GM12878 (cell line): ENCODE results near the gene ZNF267. TPM values are rescaled to one million over a fixed set of nuclear protein-coding genes. Genes with fewer than 3 reads are reported as not detected.
A peak's percentile ranks its signal among the peaks of the same experiment; 100 is the strongest.

ENCODE experiments used
- ASH2L ChIP-seq: fragments of 300-600, 200-600 bp; sonication (generic); IDR thresholded peaks from 2 replicates; pipeline ENCODE4 v1.6.1; 2017; ENCODE audit warnings: low read depth, mild to moderate bottlenecking, borderline replicate concordance
- CBFB ChIP-seq: IDR thresholded peaks from 2 replicates; pipeline ENCODE4 v1.6.1; 2016; ENCODE audit warnings: antibody characterized with exemption, low read depth
- CBX3 ChIP-seq: fragments of 200-600 bp; sonication (generic); IDR thresholded peaks from 2 replicates; pipeline ENCODE4 v1.6.1; 2016; ENCODE audit warnings: low read depth, borderline replicate concordance
- CEBPB ChIP-seq, 2 experiments: fragments of 150-350 bp in 1 of 2; IDR thresholded peaks; 2 replicates each; pipeline ENCODE4 v1.6.1; 2012 to 2014; ENCODE audit warnings: low read depth in 2 of 2, low read length in 2 of 2, borderline replicate concordance in 1 of 2, inconsistent platforms in 1 of 2
- DPF2 ChIP-seq: fragments of 450-650 bp; IDR thresholded peaks from 2 replicates; pipeline ENCODE4 v1.6.1; 2017; ENCODE audit warnings: mild to moderate bottlenecking
- FOS ChIP-seq: IDR thresholded peaks from 3 replicates; pipeline ENCODE4 v1.6.1; 2011; ENCODE audit warnings: borderline replicate concordance; ENCODE audit not compliant: insufficient read length; ENCODE audit errors: extremely low read depth
- GATAD2B ChIP-seq: fragments of 450-650 bp; conservative IDR thresholded peaks from 2 replicates; pipeline ENCODE4 v1.6.1; 2017; ENCODE audit warnings: low read depth, mild to moderate bottlenecking, moderate library complexity
- HDGF ChIP-seq: fragments of 450-650 bp; IDR thresholded peaks from 2 replicates; pipeline ENCODE4 v1.6.1; 2016; ENCODE audit warnings: antibody characterized with exemption
- LARP7 ChIP-seq: fragments of 450-650 bp; IDR thresholded peaks from 2 replicates; pipeline ENCODE4 v1.6.1; 2017; ENCODE audit warnings: mild to moderate bottlenecking
- MYB ChIP-seq: fragments of 150-350 bp; IDR thresholded peaks from 2 replicates; pipeline ENCODE4 v1.6.1; 2014; ENCODE audit warnings: mild to moderate bottlenecking, low read depth, low read length, borderline replicate concordance
- PAX8 ChIP-seq: fragments of 450-650 bp; IDR thresholded peaks from 2 replicates; pipeline ENCODE4 v1.6.1; 2017; ENCODE audit warnings: mild to moderate bottlenecking, moderate library complexity
- PML ChIP-seq: IDR thresholded peaks from 2 replicates; pipeline ENCODE4 v1.6.1; 2012; ENCODE audit warnings: low read length, inconsistent platforms
- POLR2A ChIP-seq: IDR thresholded peaks from 2 replicates; pipeline ENCODE4 v1.6.1; 2011; ENCODE audit warnings: low read depth, mild to moderate bottlenecking, low read length
- RBBP5 ChIP-seq: fragments of 200-600 bp; sonication (generic); conservative IDR thresholded peaks from 2 replicates; pipeline ENCODE4 v1.6.1; 2016
- RELA ChIP-seq: fragments of 450-650 bp; IDR thresholded peaks from 2 replicates; pipeline ENCODE4 v1.8.0; 2014; ENCODE audit warnings: borderline replicate concordance; ENCODE audit not compliant: partially characterized antibody
- TBL1XR1 ChIP-seq: IDR thresholded peaks from 2 replicates; pipeline ENCODE4 v1.6.1; 2012; ENCODE audit warnings: low read depth, low read length, improper control_type of control experiment
- polyA plus RNA-seq, 11 experiments: library from polyadenylated mRNA; depleted of rRNA in 4 of 11; unstranded in 6 of 11; stranded (reverse) in 5 of 11; fragments of >200 nt; fragmentation: Nextera tagmentation in 4 of 11; fragmentation: Illumina TruSeq in 1 of 11; extraction: Ambion mirVana in 4 of 11; extraction: Trizol in 1 of 11; gene quantifications; 1 replicate in 1 of 11; 2 replicates in 10 of 11; pipeline versions ENCODE4 v1.2.1 to v1.2.3, GENCODE V29; 2011 to 2016; ENCODE audit warnings: inconsistent platforms in 2 of 11, missing spikeins in 2 of 11, low read depth in 1 of 11
- total RNA-seq, 4 experiments: library from RNA; depleted of rRNA in 3 of 4; stranded (reverse); fragments of >200 nt in 3 of 4; fragmentation: Illumina TruSeq in 1 of 4; extraction: Trizol in 1 of 4; gene quantifications; 2 replicates each; pipeline versions ENCODE4 v1.2.1 to v1.2.3, GENCODE V29; 2013 to 2021
- TF ChIP-seq, protein P1 (sequence below): IDR thresholded peaks from 2 replicates; pipeline ENCODE4 v1.6.1; 2012; ENCODE audit warnings: mild to moderate bottlenecking, low read depth, low read length
- TF ChIP-seq, protein P2 (sequence below): fragments of 450-650 bp; IDR thresholded peaks from 2 replicates; pipeline ENCODE4 v1.6.1; 2017; ENCODE audit warnings: mild to moderate bottlenecking, moderate library complexity
- TF ChIP-seq, protein P3 (sequence below): fragments of 150-350 bp; IDR thresholded peaks from 2 replicates; pipeline ENCODE4 v1.6.1; 2014; ENCODE audit warnings: mild to moderate bottlenecking, low read depth, low read length

Gene ZNF267
- total and polyA plus RNA-seq, 10 of the 15 experiments (the other 5 are each of a cell fraction or from before 2014, with no cell fraction given), result 16.3 to 54.6 (median 29.6) TPM

DNA sequence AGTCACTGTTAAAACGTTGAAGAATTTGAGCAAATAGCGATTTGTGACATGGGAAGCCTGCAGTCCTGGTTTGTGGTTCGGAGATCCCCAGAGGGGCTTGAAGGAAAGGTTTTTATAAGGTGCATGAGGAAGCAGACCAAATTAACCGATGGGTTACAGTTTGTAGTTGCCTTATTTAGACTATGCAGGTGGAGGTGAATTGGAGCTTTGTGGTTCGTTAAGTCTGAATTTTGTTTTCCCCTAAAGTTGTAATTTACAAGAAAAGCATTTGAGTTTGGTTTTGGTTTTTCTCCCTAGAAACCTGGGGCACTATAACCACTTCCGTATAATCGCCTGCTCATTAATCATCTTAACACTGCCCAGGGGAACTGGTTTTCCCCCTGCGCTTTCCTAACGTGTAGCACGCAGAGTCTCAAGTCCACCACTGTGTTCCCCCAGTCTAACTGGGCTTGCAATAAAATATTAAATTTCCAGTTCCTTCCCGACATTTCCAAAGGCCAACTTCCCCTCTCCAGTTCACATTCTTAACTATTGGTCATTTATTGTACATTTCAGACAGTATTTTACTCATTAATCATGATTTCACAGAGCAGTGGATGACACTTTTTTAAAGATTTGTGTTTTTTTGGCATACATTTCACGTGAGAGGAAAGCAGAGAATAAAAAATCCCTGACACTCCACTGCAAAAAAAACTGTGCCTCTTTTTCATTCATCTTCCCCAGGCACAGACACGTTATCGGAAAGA, 932 bp downstream of the ZNF267 start (continued):
- TF ChIP-seq CBFB (peak; percentile 83), HDGF (no peak), PML (0 out of 2 replicates have a peak, but pooled peaks have one; percentile 13), CBX3 (no peak), MYB (peak; percentile 75; the same call in 1 of the 2 replicates), TBL1XR1 (peak; percentile 52; the same call in 1 of the 2 replicates), DPF2 (peak; percentile 93), GATAD2B (no peak), PAX8 (no peak), RELA (peak; percentile 94), POLR2A (no peak), LARP7 (no peak), FOS (no peak), ASH2L (no peak), RBBP5 (no peak), CEBPB (IDR thresholded peaks at IDR 0.05; ENCODE audit: borderline replicate concordance in 1 of 2, low read depth in 2 of 2, low read length in 2 of 2) (no peak)
- TF ChIP-seq, protein P1, sequence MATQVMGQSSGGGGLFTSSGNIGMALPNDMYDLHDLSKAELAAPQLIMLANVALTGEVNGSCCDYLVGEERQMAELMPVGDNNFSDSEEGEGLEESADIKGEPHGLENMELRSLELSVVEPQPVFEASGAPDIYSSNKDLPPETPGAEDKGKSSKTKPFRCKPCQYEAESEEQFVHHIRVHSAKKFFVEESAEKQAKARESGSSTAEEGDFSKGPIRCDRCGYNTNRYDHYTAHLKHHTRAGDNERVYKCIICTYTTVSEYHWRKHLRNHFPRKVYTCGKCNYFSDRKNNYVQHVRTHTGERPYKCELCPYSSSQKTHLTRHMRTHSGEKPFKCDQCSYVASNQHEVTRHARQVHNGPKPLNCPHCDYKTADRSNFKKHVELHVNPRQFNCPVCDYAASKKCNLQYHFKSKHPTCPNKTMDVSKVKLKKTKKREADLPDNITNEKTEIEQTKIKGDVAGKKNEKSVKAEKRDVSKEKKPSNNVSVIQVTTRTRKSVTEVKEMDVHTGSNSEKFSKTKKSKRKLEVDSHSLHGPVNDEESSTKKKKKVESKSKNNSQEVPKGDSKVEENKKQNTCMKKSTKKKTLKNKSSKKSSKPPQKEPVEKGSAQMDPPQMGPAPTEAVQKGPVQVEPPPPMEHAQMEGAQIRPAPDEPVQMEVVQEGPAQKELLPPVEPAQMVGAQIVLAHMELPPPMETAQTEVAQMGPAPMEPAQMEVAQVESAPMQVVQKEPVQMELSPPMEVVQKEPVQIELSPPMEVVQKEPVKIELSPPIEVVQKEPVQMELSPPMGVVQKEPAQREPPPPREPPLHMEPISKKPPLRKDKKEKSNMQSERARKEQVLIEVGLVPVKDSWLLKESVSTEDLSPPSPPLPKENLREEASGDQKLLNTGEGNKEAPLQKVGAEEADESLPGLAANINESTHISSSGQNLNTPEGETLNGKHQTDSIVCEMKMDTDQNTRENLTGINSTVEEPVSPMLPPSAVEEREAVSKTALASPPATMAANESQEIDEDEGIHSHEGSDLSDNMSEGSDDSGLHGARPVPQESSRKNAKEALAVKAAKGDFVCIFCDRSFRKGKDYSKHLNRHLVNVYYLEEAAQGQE, result no peak
- TF ChIP-seq, protein P2, sequence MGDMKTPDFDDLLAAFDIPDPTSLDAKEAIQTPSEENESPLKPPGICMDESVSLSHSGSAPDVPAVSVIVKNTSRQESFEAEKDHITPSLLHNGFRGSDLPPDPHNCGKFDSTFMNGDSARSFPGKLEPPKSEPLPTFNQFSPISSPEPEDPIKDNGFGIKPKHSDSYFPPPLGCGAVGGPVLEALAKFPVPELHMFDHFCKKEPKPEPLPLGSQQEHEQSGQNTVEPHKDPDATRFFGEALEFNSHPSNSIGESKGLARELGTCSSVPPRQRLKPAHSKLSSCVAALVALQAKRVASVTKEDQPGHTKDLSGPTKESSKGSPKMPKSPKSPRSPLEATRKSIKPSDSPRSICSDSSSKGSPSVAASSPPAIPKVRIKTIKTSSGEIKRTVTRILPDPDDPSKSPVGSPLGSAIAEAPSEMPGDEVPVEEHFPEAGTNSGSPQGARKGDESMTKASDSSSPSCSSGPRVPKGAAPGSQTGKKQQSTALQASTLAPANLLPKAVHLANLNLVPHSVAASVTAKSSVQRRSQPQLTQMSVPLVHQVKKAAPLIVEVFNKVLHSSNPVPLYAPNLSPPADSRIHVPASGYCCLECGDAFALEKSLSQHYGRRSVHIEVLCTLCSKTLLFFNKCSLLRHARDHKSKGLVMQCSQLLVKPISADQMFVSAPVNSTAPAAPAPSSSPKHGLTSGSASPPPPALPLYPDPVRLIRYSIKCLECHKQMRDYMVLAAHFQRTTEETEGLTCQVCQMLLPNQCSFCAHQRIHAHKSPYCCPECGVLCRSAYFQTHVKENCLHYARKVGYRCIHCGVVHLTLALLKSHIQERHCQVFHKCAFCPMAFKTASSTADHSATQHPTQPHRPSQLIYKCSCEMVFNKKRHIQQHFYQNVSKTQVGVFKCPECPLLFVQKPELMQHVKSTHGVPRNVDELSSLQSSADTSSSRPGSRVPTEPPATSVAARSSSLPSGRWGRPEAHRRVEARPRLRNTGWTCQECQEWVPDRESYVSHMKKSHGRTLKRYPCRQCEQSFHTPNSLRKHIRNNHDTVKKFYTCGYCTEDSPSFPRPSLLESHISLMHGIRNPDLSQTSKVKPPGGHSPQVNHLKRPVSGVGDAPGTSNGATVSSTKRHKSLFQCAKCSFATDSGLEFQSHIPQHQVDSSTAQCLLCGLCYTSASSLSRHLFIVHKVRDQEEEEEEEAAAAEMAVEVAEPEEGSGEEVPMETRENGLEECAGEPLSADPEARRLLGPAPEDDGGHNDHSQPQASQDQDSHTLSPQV, result no peak
- TF ChIP-seq, protein P3, sequence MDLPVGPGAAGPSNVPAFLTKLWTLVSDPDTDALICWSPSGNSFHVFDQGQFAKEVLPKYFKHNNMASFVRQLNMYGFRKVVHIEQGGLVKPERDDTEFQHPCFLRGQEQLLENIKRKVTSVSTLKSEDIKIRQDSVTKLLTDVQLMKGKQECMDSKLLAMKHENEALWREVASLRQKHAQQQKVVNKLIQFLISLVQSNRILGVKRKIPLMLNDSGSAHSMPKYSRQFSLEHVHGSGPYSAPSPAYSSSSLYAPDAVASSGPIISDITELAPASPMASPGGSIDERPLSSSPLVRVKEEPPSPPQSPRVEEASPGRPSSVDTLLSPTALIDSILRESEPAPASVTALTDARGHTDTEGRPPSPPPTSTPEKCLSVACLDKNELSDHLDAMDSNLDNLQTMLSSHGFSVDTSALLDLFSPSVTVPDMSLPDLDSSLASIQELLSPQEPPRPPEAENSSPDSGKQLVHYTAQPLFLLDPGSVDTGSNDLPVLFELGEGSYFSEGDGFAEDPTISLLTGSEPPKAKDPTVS, result 0 out of 2 replicates have a peak, but pooled peaks have one; percentile 67
